ENCODE data around the gene SYK.

DNA sequence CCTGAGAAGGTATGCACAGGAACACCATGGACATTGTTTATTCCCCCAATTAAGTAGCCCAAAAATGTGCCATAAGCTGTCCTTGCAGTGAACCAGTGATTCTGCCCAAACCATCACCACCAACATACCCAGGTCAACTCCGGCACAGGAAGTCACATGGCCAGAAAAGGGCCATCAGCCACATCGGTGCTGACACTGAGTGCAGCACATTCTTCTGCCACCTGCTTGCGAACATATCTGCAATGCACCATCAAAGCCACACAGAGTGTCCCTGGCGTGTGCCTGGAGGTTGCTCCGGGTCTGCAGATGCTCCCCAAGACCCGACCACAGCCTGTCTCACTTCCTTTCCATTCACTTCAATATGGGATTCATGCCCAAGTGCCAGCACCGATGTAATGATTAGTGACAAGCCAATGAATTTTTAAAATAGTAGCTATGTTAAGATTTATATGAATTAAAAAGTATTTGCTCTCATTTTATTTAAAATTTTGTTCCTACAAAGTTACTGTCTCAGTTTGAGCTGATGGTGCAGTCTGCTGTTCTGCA is 37.6 kb downstream of the SYK start:
- TF ChIP-seq, protein P1, sequence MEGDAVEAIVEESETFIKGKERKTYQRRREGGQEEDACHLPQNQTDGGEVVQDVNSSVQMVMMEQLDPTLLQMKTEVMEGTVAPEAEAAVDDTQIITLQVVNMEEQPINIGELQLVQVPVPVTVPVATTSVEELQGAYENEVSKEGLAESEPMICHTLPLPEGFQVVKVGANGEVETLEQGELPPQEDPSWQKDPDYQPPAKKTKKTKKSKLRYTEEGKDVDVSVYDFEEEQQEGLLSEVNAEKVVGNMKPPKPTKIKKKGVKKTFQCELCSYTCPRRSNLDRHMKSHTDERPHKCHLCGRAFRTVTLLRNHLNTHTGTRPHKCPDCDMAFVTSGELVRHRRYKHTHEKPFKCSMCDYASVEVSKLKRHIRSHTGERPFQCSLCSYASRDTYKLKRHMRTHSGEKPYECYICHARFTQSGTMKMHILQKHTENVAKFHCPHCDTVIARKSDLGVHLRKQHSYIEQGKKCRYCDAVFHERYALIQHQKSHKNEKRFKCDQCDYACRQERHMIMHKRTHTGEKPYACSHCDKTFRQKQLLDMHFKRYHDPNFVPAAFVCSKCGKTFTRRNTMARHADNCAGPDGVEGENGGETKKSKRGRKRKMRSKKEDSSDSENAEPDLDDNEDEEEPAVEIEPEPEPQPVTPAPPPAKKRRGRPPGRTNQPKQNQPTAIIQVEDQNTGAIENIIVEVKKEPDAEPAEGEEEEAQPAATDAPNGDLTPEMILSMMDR (IDR thresholded peaks at IDR 0.05) = no peak
- TF ChIP-seq, protein P2, sequence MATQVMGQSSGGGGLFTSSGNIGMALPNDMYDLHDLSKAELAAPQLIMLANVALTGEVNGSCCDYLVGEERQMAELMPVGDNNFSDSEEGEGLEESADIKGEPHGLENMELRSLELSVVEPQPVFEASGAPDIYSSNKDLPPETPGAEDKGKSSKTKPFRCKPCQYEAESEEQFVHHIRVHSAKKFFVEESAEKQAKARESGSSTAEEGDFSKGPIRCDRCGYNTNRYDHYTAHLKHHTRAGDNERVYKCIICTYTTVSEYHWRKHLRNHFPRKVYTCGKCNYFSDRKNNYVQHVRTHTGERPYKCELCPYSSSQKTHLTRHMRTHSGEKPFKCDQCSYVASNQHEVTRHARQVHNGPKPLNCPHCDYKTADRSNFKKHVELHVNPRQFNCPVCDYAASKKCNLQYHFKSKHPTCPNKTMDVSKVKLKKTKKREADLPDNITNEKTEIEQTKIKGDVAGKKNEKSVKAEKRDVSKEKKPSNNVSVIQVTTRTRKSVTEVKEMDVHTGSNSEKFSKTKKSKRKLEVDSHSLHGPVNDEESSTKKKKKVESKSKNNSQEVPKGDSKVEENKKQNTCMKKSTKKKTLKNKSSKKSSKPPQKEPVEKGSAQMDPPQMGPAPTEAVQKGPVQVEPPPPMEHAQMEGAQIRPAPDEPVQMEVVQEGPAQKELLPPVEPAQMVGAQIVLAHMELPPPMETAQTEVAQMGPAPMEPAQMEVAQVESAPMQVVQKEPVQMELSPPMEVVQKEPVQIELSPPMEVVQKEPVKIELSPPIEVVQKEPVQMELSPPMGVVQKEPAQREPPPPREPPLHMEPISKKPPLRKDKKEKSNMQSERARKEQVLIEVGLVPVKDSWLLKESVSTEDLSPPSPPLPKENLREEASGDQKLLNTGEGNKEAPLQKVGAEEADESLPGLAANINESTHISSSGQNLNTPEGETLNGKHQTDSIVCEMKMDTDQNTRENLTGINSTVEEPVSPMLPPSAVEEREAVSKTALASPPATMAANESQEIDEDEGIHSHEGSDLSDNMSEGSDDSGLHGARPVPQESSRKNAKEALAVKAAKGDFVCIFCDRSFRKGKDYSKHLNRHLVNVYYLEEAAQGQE (IDR thresholded peaks at IDR 0.05; ENCODE audit: insufficient read depth in 1 of 2, low read depth in 2 of 2, low read length in 1 of 2) = no peak
- TF ChIP-seq POLR2AphosphoS5 (IDR thresholded peaks at IDR 0.05; ENCODE audit: low read depth, low read length) = no peak
